GM23338 (cell line): ENCODE results near the gene MAP4K3. TPM values are rescaled to one million over a fixed set of nuclear protein-coding genes. Genes with fewer than 3 reads are reported as not detected.

Source experiments
- ATAC-seq: fragments of 200-7000 bp; cut with Tn5 transposase; 3 replicates; pipeline ENCODE4 v1.9.1; 2020
- DNase-seq: peaks from one replicate; pipeline ENCODE4 v3.0.0-alpha.2; 2015; ENCODE audit warnings: low spot score
- H2AFZ ChIP-seq: fragments of 200-600 bp; sonication (generic); 2 replicates; pipeline ENCODE4 v1.8.0; 2016; ENCODE audit warnings: antibody characterized with exemption, mild to moderate bottlenecking, moderate library complexity
- H3F3A ChIP-seq: fragments of 200-600 bp; sonication (generic); replicated peaks from 2 replicates; pipeline ENCODE4 v1.8.0; 2017; ENCODE audit warnings: antibody characterized with exemption, mixed run types, low read depth
- H3K27ac ChIP-seq: fragments of 200-600 bp; sonication (generic); 2 replicates; pipeline ENCODE4 v1.6.1; 2016; ENCODE audit warnings: low read depth
- H3K27me3 ChIP-seq: fragments of 200-600 bp; sonication (generic); 2 replicates; pipeline ENCODE4 v1.8.0; 2016; ENCODE audit warnings: mild to moderate bottlenecking, mixed run types, moderate library complexity; ENCODE audit not compliant: insufficient read depth
- H3K36me3 ChIP-seq: fragments of 200-600 bp; sonication (generic); 2 replicates; pipeline ENCODE4 v1.8.0; 2016; ENCODE audit warnings: mild to moderate bottlenecking; ENCODE audit not compliant: insufficient read depth
- H3K4me1 ChIP-seq: fragments of 200-600 bp; sonication (generic); 2 replicates; pipeline ENCODE4 v1.8.0; 2016; ENCODE audit warnings: mild to moderate bottlenecking, moderate library complexity; ENCODE audit not compliant: insufficient read depth
- H3K4me2 ChIP-seq: fragments of 200-600 bp; sonication (generic); 2 replicates; pipeline ENCODE4 v1.7.1; 2017; ENCODE audit warnings: mixed run types
- H3K4me3 ChIP-seq: fragments of 200-600 bp; sonication (generic); 2 replicates; pipeline ENCODE4 v1.6.1; 2016; ENCODE audit warnings: mixed run types
- H3K79me2 ChIP-seq: fragments of 200-600 bp; sonication (generic); replicated peaks from 2 replicates; pipeline ENCODE4 v1.8.0; 2017; ENCODE audit warnings: mild to moderate bottlenecking; ENCODE audit not compliant: insufficient read depth
- H3K9me2 ChIP-seq: fragments of 200-600 bp; sonication (generic); 2 replicates; pipeline ENCODE4 v1.8.0; 2017; ENCODE audit not compliant: insufficient read depth
- H4K20me1 ChIP-seq: fragments of 200-600 bp; sonication (generic); replicated peaks from 2 replicates; pipeline ENCODE4 v1.8.0; 2017; ENCODE audit warnings: mild to moderate bottlenecking; ENCODE audit not compliant: insufficient read depth
- H3K27ac Mint-ChIP-seq: 2 replicates; pipeline ENCODE4 v1.8.0; 2020; ENCODE audit warnings: inconsistent platforms, mild to moderate bottlenecking, moderate library complexity, mixed read lengths
- H3K27me3 Mint-ChIP-seq: 3 replicates; pipeline ENCODE4 v1.8.0; 2022; ENCODE audit warnings: low read depth, mild to moderate bottlenecking, moderate library complexity, mixed read lengths, inconsistent platforms; ENCODE audit not compliant: insufficient read depth, poor library complexity
- H3K36me3 Mint-ChIP-seq: 3 replicates; pipeline ENCODE4 v1.8.0; 2021; ENCODE audit warnings: low read depth, mild to moderate bottlenecking, inconsistent platforms, moderate library complexity, mixed read lengths
- H3K4me1 Mint-ChIP-seq: 3 replicates; pipeline ENCODE4 v1.8.0; 2020; ENCODE audit warnings: mild to moderate bottlenecking, inconsistent platforms, mixed read lengths
- H3K4me3 Mint-ChIP-seq: 3 replicates; pipeline ENCODE4 v1.8.0; 2021; ENCODE audit warnings: moderate library complexity, mild to moderate bottlenecking, inconsistent platforms, mixed read lengths
- H3K9me3 Mint-ChIP-seq: 3 replicates; pipeline ENCODE4 v1.8.0; 2020; ENCODE audit warnings: moderate library complexity, mild to moderate bottlenecking, inconsistent platforms, mixed read lengths
- CREB1 ChIP-seq: fragments of 250-450 bp; sonication (Bioruptor Pico); IDR thresholded peaks from 2 replicates; pipeline ENCODE4 v1.5.0; 2020; ENCODE audit warnings: low read depth, mild to moderate bottlenecking, moderate library complexity
- CTCF ChIP-seq, 2 experiments: fragments of 200-600 bp in 1 of 2; sonication (generic) in 1 of 2; conservative IDR thresholded peaks; 2 replicates each; pipeline versions ENCODE4 v1.5.1 to v1.6.1; 2016 to 2017; ENCODE audit warnings: antibody characterized with exemption in 2 of 2, low read depth in 2 of 2, mild to moderate bottlenecking in 2 of 2, moderate library complexity in 1 of 2
- ETS1 ChIP-seq: IDR thresholded peaks from 2 replicates; pipeline ENCODE4 v1.6.1; 2016; ENCODE audit warnings: antibody characterized with exemption
- EZH2 ChIP-seq: fragments of 200-600 bp; sonication (generic); IDR thresholded peaks from one replicate; pipeline ENCODE4 v1.8.0; 2017; ENCODE audit warnings: antibody characterized with exemption, mild to moderate bottlenecking, low read depth; ENCODE audit not compliant: unreplicated experiment
- EZH2phosphoT487 ChIP-seq: fragments of 200-600 bp; sonication (generic); IDR thresholded peaks from one replicate; pipeline ENCODE4 v1.8.1; 2018; ENCODE audit warnings: antibody characterized with exemption; ENCODE audit not compliant: unreplicated experiment
- JUNB ChIP-seq: IDR thresholded peaks from one replicate; pipeline ENCODE4 v1.6.1; 2016; ENCODE audit warnings: antibody characterized with exemption; ENCODE audit not compliant: unreplicated experiment
- NANOG ChIP-seq: IDR thresholded peaks from 2 replicates; pipeline ENCODE4 v1.6.1; 2016; ENCODE audit warnings: antibody characterized with exemption, borderline replicate concordance
- POLR2AphosphoS5 ChIP-seq: IDR thresholded peaks from 2 replicates; pipeline ENCODE4 v1.6.1; 2016; ENCODE audit warnings: antibody characterized with exemption, low read depth
- REST ChIP-seq: IDR thresholded peaks from one replicate; pipeline ENCODE4 v1.6.1; 2018; ENCODE audit warnings: antibody characterized with exemption; ENCODE audit not compliant: unreplicated experiment
- STAT1 ChIP-seq: IDR thresholded peaks from one replicate; pipeline ENCODE4 v1.6.1; 2016; ENCODE audit warnings: antibody characterized with exemption; ENCODE audit not compliant: unreplicated experiment
- ZNF114 ChIP-seq: fragments of 250-450 bp; sonication (Bioruptor Pico); IDR thresholded peaks from 2 replicates; pipeline ENCODE4 v1.5.0; 2020; ENCODE audit warnings: mild to moderate bottlenecking, moderate library complexity
- ZNF331 ChIP-seq: fragments of 250-450 bp; sonication (Bioruptor Pico); IDR thresholded peaks from 2 replicates; pipeline ENCODE4 v1.5.0; 2020; ENCODE audit warnings: low read depth, mild to moderate bottlenecking, moderate library complexity
- ZNF462 ChIP-seq: fragments of 250-450 bp; sonication (Bioruptor Pico); IDR thresholded peaks from 2 replicates; pipeline ENCODE4 v1.5.0; 2020; ENCODE audit warnings: mild to moderate bottlenecking, moderate library complexity
- polyA plus RNA-seq: library from polyadenylated mRNA; unstranded; fragments of >200 nt; fragmentation: Nextera tagmentation; extraction: Ambion mirVana; gene quantifications from 2 replicates; pipeline ENCODE4 v1.2.1, GENCODE V29; 2016
- total RNA-seq: library from RNA; depleted of rRNA; stranded (reverse); fragments of >200 nt; shearing (Covaris generic); gene quantifications from 2 replicates; pipeline ENCODE4 v1.2.3, GENCODE V29; 2014

The MAP4K3 gene
- total and polyA plus RNA-seq, 2 experiments from 2014 or later = 33.0 to 90.7 TPM

GRCh38 chr2:39275016-39275415, 162.1 kb downstream of the MAP4K3 start:
- Histone ChIP-seq H3F3A (no peaks in the 10 kb centered on the region), H3K27me3 (no peaks in the 10 kb centered on the region), H3K36me3 (peaks cover 51% of the 10 kb centered on the region; the same call in 1 of the 2 replicates), H3K9me2 (no peaks in the 10 kb centered on the region), H3K4me1 (no peaks in the 10 kb centered on the region), H2AFZ (no peak overlapping the region), H3K4me2 (no peak overlapping the region), H3K27ac (no peak overlapping the region), H3K79me2 (no peaks in the 10 kb centered on the region), H3K4me3 (no peak overlapping the region), H4K20me1 (no peaks in the 10 kb centered on the region)
- no peak for TF ChIP-seq ZNF462 (CRISPR knock-in tag)
- no peak for TF ChIP-seq REST
- no peak for TF ChIP-seq EZH2phosphoT487
- no peak for TF ChIP-seq STAT1
- no peak for TF ChIP-seq POLR2AphosphoS5
- no peak for TF ChIP-seq JUNB
- TF ChIP-seq CREB1 (CRISPR knock-in tag) = no peak
- no peak for TF ChIP-seq EZH2
- no peak for TF ChIP-seq ZNF331 (CRISPR knock-in tag)
- TF ChIP-seq CTCF (conservative IDR thresholded peaks at IDR 0.05; ENCODE audit: low read depth in 2 of 2) = no peak
- TF ChIP-seq ETS1 = no peak
- TF ChIP-seq ZNF114 (CRISPR knock-in tag) = no peak
- no peak for TF ChIP-seq NANOG
- Mint-ChIP-seq H3K36me3 (peaks cover 39% of the 10 kb centered on the region), H3K4me3 (no peak overlapping the region), H3K9me3 (no peaks in the 10 kb centered on the region; the same call in 2 of the 3 replicates), H3K27ac (no peak overlapping the region), H3K27me3 (no peaks in the 10 kb centered on the region), H3K4me1 (no peaks in the 10 kb centered on the region)
- ATAC-seq (no peak), DNase-seq (no peak)
